ENCODE measurements around the gene NEU2.

GRCh38 chr2:233074106-233074505 is 41.6 kb downstream of the NEU2 start:
- TF ChIP-seq MAX (IDR thresholded peaks at IDR 0.05) (no peak), EP300 (IDR thresholded peaks at IDR 0.05; ENCODE audit: borderline replicate concordance) (no peak), TCF12 (IDR thresholded peaks at IDR 0.05; ENCODE audit: low read depth) (no peak), CREB1 (IDR thresholded peaks at IDR 0.05; ENCODE audit: low read depth) (no peak), USF1 (IDR thresholded peaks at IDR 0.05) (no peak), RAD21 (IDR thresholded peaks at IDR 0.05; ENCODE audit: low read depth) (no peak), TAF1 (IDR thresholded peaks at IDR 0.05; ENCODE audit: low read depth) (no peak), EGR1 (IDR thresholded peaks at IDR 0.05) (no peak), FOXM1 (IDR thresholded peaks at IDR 0.05; ENCODE audit: borderline replicate concordance, low read depth) (no peak)
- TF ChIP-seq, protein P1, sequence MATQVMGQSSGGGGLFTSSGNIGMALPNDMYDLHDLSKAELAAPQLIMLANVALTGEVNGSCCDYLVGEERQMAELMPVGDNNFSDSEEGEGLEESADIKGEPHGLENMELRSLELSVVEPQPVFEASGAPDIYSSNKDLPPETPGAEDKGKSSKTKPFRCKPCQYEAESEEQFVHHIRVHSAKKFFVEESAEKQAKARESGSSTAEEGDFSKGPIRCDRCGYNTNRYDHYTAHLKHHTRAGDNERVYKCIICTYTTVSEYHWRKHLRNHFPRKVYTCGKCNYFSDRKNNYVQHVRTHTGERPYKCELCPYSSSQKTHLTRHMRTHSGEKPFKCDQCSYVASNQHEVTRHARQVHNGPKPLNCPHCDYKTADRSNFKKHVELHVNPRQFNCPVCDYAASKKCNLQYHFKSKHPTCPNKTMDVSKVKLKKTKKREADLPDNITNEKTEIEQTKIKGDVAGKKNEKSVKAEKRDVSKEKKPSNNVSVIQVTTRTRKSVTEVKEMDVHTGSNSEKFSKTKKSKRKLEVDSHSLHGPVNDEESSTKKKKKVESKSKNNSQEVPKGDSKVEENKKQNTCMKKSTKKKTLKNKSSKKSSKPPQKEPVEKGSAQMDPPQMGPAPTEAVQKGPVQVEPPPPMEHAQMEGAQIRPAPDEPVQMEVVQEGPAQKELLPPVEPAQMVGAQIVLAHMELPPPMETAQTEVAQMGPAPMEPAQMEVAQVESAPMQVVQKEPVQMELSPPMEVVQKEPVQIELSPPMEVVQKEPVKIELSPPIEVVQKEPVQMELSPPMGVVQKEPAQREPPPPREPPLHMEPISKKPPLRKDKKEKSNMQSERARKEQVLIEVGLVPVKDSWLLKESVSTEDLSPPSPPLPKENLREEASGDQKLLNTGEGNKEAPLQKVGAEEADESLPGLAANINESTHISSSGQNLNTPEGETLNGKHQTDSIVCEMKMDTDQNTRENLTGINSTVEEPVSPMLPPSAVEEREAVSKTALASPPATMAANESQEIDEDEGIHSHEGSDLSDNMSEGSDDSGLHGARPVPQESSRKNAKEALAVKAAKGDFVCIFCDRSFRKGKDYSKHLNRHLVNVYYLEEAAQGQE (IDR thresholded peaks at IDR 0.05; ENCODE audit: low read depth) = no peak
